HG03039 (cell line): ENCODE data around the gene ESRRG.

Experiments
- ATAC-seq: cut with Tn5 transposase; IDR thresholded peaks from one replicate; pipeline ENCODE4 v1.9.1; 2021; ENCODE audit warnings: mild to moderate bottlenecking, moderate library complexity; ENCODE audit not compliant: unreplicated experiment

The ESRRG gene

GRCh38 chr1:216632980-216633379 lies 90.2 kb downstream of the ESRRG start:
- ATAC-seq: no peak

GRCh38 chr1:216630532-216630931 lies 92.7 kb downstream of the ESRRG start:
- no peak for ATAC-seq

- no peak for ATAC-seq
These were observed 96.0 kb downstream of the ESRRG start for GRCh38 chr1:216627252-216627651.

GRCh38 chr1:216626394-216627067 lies 96.7 kb downstream of the ESRRG start:
- no peak for ATAC-seq

GRCh38 chr1:216621536-216621935 lies 101.7 kb downstream of the ESRRG start:
- no peak for ATAC-seq

GRCh38 chr1:216617081-216617875 lies 106.0 kb downstream of the ESRRG start:
- no peak for ATAC-seq

- ATAC-seq: no peak
These were observed 106.8 kb downstream of the ESRRG start for GRCh38 chr1:216616425-216616824.

GRCh38 chr1:216614011-216614934 lies 109.0 kb downstream of the ESRRG start:
- no peak for ATAC-seq

GRCh38 chr1:216612291-216612690 lies 110.9 kb downstream of the ESRRG start:
- no peak for ATAC-seq

- no peak for ATAC-seq
These were observed 116.0 kb downstream of the ESRRG start for GRCh38 chr1:216607067-216607697.

GRCh38 chr1:216606047-216606637 lies 117.1 kb downstream of the ESRRG start:
- ATAC-seq: no peak

GRCh38 chr1:216604771-216605170 lies 118.5 kb downstream of the ESRRG start:
- ATAC-seq: no peak

- peak; percentile 75 for ATAC-seq
These were observed 122.3 kb downstream of the ESRRG start for GRCh38 chr1:216600730-216601609.

GRCh38 chr1:216599851-216600250 lies 123.4 kb downstream of the ESRRG start:
- ATAC-seq: no peak

- ATAC-seq: no peak
These were observed 124.8 kb downstream of the ESRRG start for GRCh38 chr1:216598448-216598847.

- no peak for ATAC-seq
These were observed 126.9 kb downstream of the ESRRG start for GRCh38 chr1:216596281-216596862.

- no peak for ATAC-seq
These were observed 135.5 kb downstream of the ESRRG start for GRCh38 chr1:216587715-216588114.

GRCh38 chr1:216582151-216582550 lies 141.1 kb downstream of the ESRRG start:
- ATAC-seq: no peak

- ATAC-seq: no peak
These were observed 142.6 kb downstream of the ESRRG start for GRCh38 chr1:216580538-216581057.
